Neural progenitor cell (in vitro differentiated cells): ENCODE results near the gene IPO7. TPM values are rescaled to one million over a fixed set of nuclear protein-coding genes. Genes with fewer than 3 reads are reported as not detected.
A peak's percentile ranks its signal among the peaks of the same experiment; 100 is the strongest.

ENCODE experiments used
- DNase-seq: peaks from one replicate; pipeline ENCODE4 v3.0.0-alpha.2; 2016; ENCODE audit warnings: low spot score
- H2AFZ ChIP-seq: fragments of 200-600 bp; sonication (generic); replicated peaks from 2 replicates; pipeline ENCODE4 v1.6.1; 2016; ENCODE audit warnings: antibody characterized with exemption
- H3F3A ChIP-seq: fragments of 200-600 bp; sonication (generic); 2 replicates; pipeline ENCODE4 v1.6.1; 2016; ENCODE audit warnings: antibody characterized with exemption, low read depth
- H3K27ac ChIP-seq: fragments of 200-600 bp; sonication (generic); 2 replicates; pipeline ENCODE4 v1.5.1; 2016; ENCODE audit warnings: mild to moderate bottlenecking
- H3K27me3 ChIP-seq: fragments of 200-600 bp; sonication (generic); 2 replicates; pipeline ENCODE4 v1.6.1; 2016; ENCODE audit warnings: mild to moderate bottlenecking, moderate library complexity
- H3K36me3 ChIP-seq: fragments of 200-600 bp; sonication (generic); 2 replicates; pipeline ENCODE4 v1.5.1; 2016
- H3K4me1 ChIP-seq: fragments of 200-600 bp; sonication (generic); 2 replicates; pipeline ENCODE4 v1.6.1; 2016; ENCODE audit warnings: mixed run types
- H3K4me2 ChIP-seq: fragments of 200-600 bp; sonication (generic); 2 replicates; pipeline ENCODE4 v1.6.1; 2016
- H3K4me3 ChIP-seq: fragments of 200-600 bp; sonication (generic); 2 replicates; pipeline ENCODE4 v1.5.1; 2016
- H3K79me2 ChIP-seq: fragments of 200-600 bp; sonication (generic); 2 replicates; pipeline ENCODE4 v1.6.1; 2016; ENCODE audit warnings: low read depth
- H3K9ac ChIP-seq: fragments of 200-600 bp; sonication (generic); 2 replicates; pipeline ENCODE4 v1.6.1; 2016
- H3K9me3 ChIP-seq: fragments of 200-600 bp; sonication (generic); 2 replicates; pipeline ENCODE4 v1.5.1; 2016; ENCODE audit warnings: low read depth
- H4K20me1 ChIP-seq: fragments of 200-600 bp; sonication (generic); 2 replicates; pipeline ENCODE4 v1.6.1; 2016; ENCODE audit warnings: low read depth
- H3K27ac Mint-ChIP-seq: 3 replicates; pipeline ENCODE4 v1.8.0; 2021; ENCODE audit warnings: mixed read lengths
- H3K27me3 Mint-ChIP-seq: 2 replicates; pipeline ENCODE4 v1.8.0; 2022; ENCODE audit warnings: low read depth, mild to moderate bottlenecking, inconsistent platforms, moderate library complexity, mixed read lengths; ENCODE audit not compliant: insufficient read depth
- H3K36me3 Mint-ChIP-seq: 3 replicates; pipeline ENCODE4 v1.8.0; 2021; ENCODE audit warnings: mixed read lengths
- H3K4me1 Mint-ChIP-seq: 3 replicates; pipeline ENCODE4 v1.8.0; 2021; ENCODE audit warnings: mixed read lengths
- H3K4me3 Mint-ChIP-seq: 3 replicates; pipeline ENCODE4 v1.8.0; 2021; ENCODE audit warnings: mild to moderate bottlenecking, moderate library complexity, mixed read lengths
- H3K9me3 Mint-ChIP-seq: 3 replicates; pipeline ENCODE4 v1.8.0; 2020; ENCODE audit warnings: mixed read lengths
- EZH2 ChIP-seq: fragments of 200-600 bp; sonication (generic); IDR thresholded peaks from 2 replicates; pipeline ENCODE4 v1.6.1; 2017; ENCODE audit warnings: antibody characterized with exemption, mild to moderate bottlenecking, moderate library complexity
- EZH2phosphoT487 ChIP-seq: fragments of 200-600 bp; sonication (generic); IDR thresholded peaks from 2 replicates; pipeline ENCODE4 v1.6.1; 2017; ENCODE audit warnings: antibody characterized with exemption
- total RNA-seq: library from RNA; depleted of rRNA; stranded (reverse); fragments of >200 nt; gene quantifications from 2 replicates; pipeline ENCODE4 v1.2.3, GENCODE V29; 2015; ENCODE audit warnings: low replicate concordance
- TF ChIP-seq, protein P1 (sequence below): fragments of 200-600 bp; sonication (generic); IDR thresholded peaks from 2 replicates; pipeline ENCODE4 v1.5.1; 2017; ENCODE audit warnings: antibody characterized with exemption, mild to moderate bottlenecking

Gene IPO7
- total RNA-seq, 1 donor from 2014 or later, result 231 TPM

DNA sequence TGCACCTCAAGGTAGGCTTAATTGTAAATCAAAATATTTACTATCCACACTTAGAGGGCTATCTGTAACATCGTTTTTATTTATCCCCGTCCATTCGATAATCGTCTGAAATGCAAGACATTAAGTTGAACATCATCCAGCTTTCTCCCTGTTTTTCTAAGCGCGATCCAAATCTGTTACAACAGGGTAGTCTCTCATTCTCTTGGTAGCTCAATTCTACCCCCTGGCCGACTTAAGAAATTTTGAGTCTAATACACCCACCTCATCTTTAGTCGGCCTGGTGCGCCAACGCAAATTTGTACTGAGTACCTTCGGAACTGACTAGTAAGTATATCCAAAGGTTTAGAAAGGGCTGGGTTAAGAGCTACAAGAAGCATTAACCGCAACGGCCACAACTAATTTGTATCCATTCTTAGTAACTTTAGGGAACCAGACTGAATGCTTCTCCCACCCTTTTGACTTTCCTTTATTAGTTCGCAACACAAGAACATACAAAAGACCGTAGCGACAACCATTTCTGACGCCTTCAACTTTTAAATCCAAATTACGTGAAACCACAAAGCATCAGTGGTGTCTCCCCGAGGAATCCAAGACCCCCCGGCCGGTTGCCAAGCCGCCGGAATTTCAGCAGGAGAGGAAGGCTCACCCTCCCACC lies 75.3 kb downstream of the IPO7 start:
- peak overlapping the region; percentile 96 for H3K4me3 Mint-ChIP-seq
- peaks cover 29% of the 10 kb centered on the region for H3F3A ChIP-seq
- peak overlapping the region; percentile 100 for H3K27ac Mint-ChIP-seq
- peak overlapping the region; percentile 95 for H3K9ac ChIP-seq
- peaks cover 16% of the 10 kb centered on the region for H3K4me1 Mint-ChIP-seq
- H3K36me3 ChIP-seq, result no peaks in the 10 kb centered on the region
- peaks cover 14% of the 10 kb centered on the region for H3K36me3 Mint-ChIP-seq
- H3K4me1 ChIP-seq, result no peaks in the 10 kb centered on the region
- TF ChIP-seq EZH2 (no peak), EZH2phosphoT487 (no peak)
- TF ChIP-seq, protein P1, sequence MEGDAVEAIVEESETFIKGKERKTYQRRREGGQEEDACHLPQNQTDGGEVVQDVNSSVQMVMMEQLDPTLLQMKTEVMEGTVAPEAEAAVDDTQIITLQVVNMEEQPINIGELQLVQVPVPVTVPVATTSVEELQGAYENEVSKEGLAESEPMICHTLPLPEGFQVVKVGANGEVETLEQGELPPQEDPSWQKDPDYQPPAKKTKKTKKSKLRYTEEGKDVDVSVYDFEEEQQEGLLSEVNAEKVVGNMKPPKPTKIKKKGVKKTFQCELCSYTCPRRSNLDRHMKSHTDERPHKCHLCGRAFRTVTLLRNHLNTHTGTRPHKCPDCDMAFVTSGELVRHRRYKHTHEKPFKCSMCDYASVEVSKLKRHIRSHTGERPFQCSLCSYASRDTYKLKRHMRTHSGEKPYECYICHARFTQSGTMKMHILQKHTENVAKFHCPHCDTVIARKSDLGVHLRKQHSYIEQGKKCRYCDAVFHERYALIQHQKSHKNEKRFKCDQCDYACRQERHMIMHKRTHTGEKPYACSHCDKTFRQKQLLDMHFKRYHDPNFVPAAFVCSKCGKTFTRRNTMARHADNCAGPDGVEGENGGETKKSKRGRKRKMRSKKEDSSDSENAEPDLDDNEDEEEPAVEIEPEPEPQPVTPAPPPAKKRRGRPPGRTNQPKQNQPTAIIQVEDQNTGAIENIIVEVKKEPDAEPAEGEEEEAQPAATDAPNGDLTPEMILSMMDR, result no peak
- peaks cover 57% of the 10 kb centered on the region for H3K79me2 ChIP-seq
- H3K27me3 ChIP-seq, result no peaks in the 10 kb centered on the region
- peak overlapping the region; percentile 89 for H3K4me2 ChIP-seq
- DNase-seq, result no peak
- peak overlapping the region; percentile 98 for H3K27ac ChIP-seq
- H3K9me3 ChIP-seq, result no peaks in the 10 kb centered on the region
- peaks cover 2% of the 10 kb centered on the region for H3K27me3 Mint-ChIP-seq
- peak overlapping the region; percentile 82 for H3K4me3 ChIP-seq
- H2AFZ ChIP-seq, result peak overlapping the region; percentile 26
- peaks cover 2% of the 10 kb centered on the region for H3K9me3 Mint-ChIP-seq
- no peaks in the 10 kb centered on the region for H4K20me1 ChIP-seq

DNA sequence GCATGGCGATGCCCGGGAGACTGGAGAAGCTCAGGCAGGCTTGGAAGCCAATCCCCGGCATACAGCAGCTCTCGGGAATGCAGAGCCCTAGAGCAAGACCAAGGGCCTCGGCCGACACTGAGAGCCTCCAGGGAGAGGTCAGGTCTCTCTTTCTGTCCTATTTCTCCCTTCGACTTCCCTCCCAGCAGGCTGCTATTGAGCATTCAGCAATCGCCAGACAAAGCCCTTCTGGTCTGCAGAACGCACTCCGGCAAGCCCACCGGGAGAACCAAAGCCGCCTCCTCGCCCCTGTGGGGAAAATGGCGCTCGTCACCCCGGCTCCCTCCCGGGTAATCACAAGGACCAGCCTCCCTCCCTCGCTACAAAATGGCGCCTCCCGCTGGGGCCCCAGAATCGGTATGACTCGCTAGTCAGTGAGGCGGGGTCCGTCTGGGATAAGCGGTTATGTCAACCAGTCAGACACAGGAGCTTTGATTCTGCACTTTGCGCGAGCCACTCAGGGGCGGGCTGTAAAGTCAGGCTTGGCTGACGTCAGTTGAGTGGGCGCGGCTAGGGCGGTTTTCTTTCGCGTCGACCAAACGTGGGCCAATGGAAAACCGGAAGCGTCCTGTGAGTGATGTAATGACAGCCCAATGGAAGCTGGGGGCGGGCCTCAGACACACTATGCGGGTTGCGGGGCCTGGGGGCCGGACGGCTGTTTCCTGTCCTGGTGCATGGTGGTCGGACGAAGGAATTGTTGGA lies 76.0 kb downstream of the IPO7 start, which contains the start of gene ZNF143:
TSS of gene ZNF143 (plus strand) at position 691 of the 741 bp plus-strand sequence. CDS start 10,297 bp downstream, outside the sequence.
- Histone ChIP-seq H3K9me3 (no peaks in the 10 kb centered on the region), H3K4me3 (peak within 1 kb of the TSS; percentile 82), H3K4me1 (no peaks in the 10 kb centered on the region), H3K36me3 (no peaks in the 10 kb centered on the region), H2AFZ (peak within 1 kb of the TSS; percentile 26), H3K79me2 (peaks cover 64% of the 10 kb centered on the region), H3K9ac (peak within 1 kb of the TSS; percentile 96), H3K4me2 (peak within 1 kb of the TSS; percentile 99), H4K20me1 (no peaks in the 10 kb centered on the region), H3K27me3 (no peaks in the 10 kb centered on the region), H3F3A (peaks cover 29% of the 10 kb centered on the region), H3K27ac (peak within 1 kb of the TSS; percentile 98)
- H3K9me3 Mint-ChIP-seq, result peaks cover 2% of the 10 kb centered on the region
- H3K36me3 Mint-ChIP-seq, result peaks cover 14% of the 10 kb centered on the region
- H3K27ac Mint-ChIP-seq, result peak within 1 kb of the TSS; percentile 100
- peaks cover 16% of the 10 kb centered on the region for H3K4me1 Mint-ChIP-seq
- peak; percentile 100 for DNase-seq
- no peak for TF ChIP-seq EZH2
- TF ChIP-seq, protein P1, result no peak
- no peak for TF ChIP-seq EZH2phosphoT487
- H3K27me3 Mint-ChIP-seq, result peaks cover 2% of the 10 kb centered on the region
- H3K4me3 Mint-ChIP-seq, result peak within 1 kb of the TSS; percentile 96

DNA sequence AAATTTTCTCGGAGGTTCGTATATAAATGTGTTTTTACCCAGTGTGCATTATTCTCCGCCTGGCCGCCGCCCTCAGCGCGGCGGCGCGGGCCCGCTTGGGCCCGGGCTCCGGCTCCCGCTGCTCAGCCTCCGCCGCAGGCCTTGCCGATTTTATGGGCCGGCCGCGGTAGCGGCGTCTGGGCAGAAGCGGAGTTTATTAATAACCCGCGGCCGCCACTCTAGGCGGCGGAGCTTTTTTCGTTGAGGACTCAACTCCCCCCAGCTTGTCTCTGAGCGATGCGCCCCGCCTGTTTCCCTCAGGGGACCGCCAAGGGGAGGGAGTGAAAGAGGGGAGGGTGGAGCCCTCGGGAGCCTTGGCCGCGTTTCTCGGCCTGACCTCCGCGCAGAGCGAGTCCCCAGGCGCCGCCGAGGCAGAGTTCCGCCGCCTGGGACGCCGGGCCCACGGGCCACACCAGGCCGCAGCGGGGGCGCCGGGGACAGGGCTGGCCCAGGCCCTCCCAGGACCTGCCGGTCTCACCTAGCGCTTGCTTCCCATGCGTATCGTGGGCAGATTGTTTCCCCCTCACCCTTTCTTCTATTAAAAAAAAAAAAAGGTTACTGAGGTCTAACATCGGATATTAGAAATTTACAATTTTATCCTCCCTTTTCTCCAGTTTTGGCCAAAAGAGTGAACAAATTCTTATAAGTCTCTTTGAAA lies 76.8 kb downstream of the IPO7 start:
- Histone ChIP-seq H3K9ac (peak overlapping the region; percentile 96), H3K4me2 (peak overlapping the region; percentile 99), H4K20me1 (peaks cover 2% of the 10 kb centered on the region), H3F3A (peaks cover 29% of the 10 kb centered on the region), H3K4me3 (peak overlapping the region; percentile 70), H2AFZ (no peak overlapping the region), H3K27me3 (no peaks in the 10 kb centered on the region), H3K27ac (peak overlapping the region; percentile 98), H3K4me1 (no peaks in the 10 kb centered on the region), H3K9me3 (no peaks in the 10 kb centered on the region), H3K36me3 (no peaks in the 10 kb centered on the region), H3K79me2 (peaks cover 72% of the 10 kb centered on the region)
- Mint-ChIP-seq H3K4me1 (peaks cover 16% of the 10 kb centered on the region), H3K36me3 (peaks cover 14% of the 10 kb centered on the region), H3K4me3 (peak overlapping the region; percentile 96), H3K9me3 (peaks cover 2% of the 10 kb centered on the region), H3K27me3 (peaks cover 2% of the 10 kb centered on the region), H3K27ac (peak overlapping the region; percentile 100)
- DNase-seq, result peak; percentile 92
- TF ChIP-seq EZH2, result no peak
